DND-41 (cell line): Measurements from ENCODE around the gene SELL.

Experiments used
- ATAC-seq: fragments of 200-7000 bp; cut with Tn5 transposase; 3 replicates; pipeline ENCODE4 v1.9.1; 2021; ENCODE audit warnings: low read depth; ENCODE audit not compliant: insufficient read depth
- DNase-seq: peaks from one replicate; pipeline ENCODE4 v3.0.0-alpha.2; 2020
- H2AFZ ChIP-seq: 2 replicates; pipeline ENCODE4 v1.6.0; 2012; ENCODE audit warnings: low read depth, low read length
- H3K27ac ChIP-seq: 2 replicates; pipeline ENCODE4 v1.5.1; 2012; ENCODE audit warnings: low read length, inconsistent platforms
- H3K27me3 ChIP-seq: fragments of 200-600 bp; sonication (generic); 2 replicates; pipeline ENCODE4 v1.6.0; 2012; ENCODE audit warnings: low read length, mild to moderate bottlenecking, inconsistent platforms; ENCODE audit not compliant: insufficient read depth, poor library complexity
- H3K36me3 ChIP-seq: 2 replicates; pipeline ENCODE4 v1.5.1; 2012; ENCODE audit warnings: low read length, inconsistent platforms; ENCODE audit not compliant: insufficient read depth
- H3K4me1 ChIP-seq: 2 replicates; pipeline ENCODE4 v1.5.1; 2012; ENCODE audit warnings: mild to moderate bottlenecking, low read length; ENCODE audit not compliant: insufficient read depth
- H3K4me2 ChIP-seq: 2 replicates; pipeline ENCODE4 v1.6.0; 2012; ENCODE audit warnings: mild to moderate bottlenecking, moderate library complexity, low read length, inconsistent platforms; ENCODE audit not compliant: insufficient read depth
- H3K4me3 ChIP-seq, 2 experiments: fragments of 200-600 bp in 1 of 2; shearing (Covaris generic) in 1 of 2; 2 replicates each; pipeline ENCODE4 v1.5.1; 2012 to 2016; ENCODE audit warnings: inconsistent platforms in 2 of 2, low read length in 2 of 2, mild to moderate bottlenecking in 2 of 2, low read depth in 1 of 2, moderate library complexity in 1 of 2
- H3K79me2 ChIP-seq: 2 replicates; pipeline ENCODE4 v1.6.0; 2012; ENCODE audit warnings: low read length, inconsistent platforms; ENCODE audit not compliant: insufficient read depth
- H3K9ac ChIP-seq: 2 replicates; pipeline ENCODE4 v1.6.0; 2012; ENCODE audit warnings: low read depth, mild to moderate bottlenecking, inconsistent platforms, low read length, moderate library complexity
- H3K9me3 ChIP-seq: 2 replicates; pipeline ENCODE4 v1.5.1; 2012; ENCODE audit warnings: low read length, moderate library complexity, mild to moderate bottlenecking, inconsistent platforms; ENCODE audit not compliant: insufficient read depth, severe bottlenecking
- H4K20me1 ChIP-seq: 2 replicates; pipeline ENCODE4 v1.6.0; 2012; ENCODE audit warnings: low read length; ENCODE audit not compliant: insufficient read depth
- CTCF ChIP-seq: IDR thresholded peaks from 2 replicates; pipeline ENCODE4 v1.5.1; 2012; ENCODE audit warnings: borderline replicate concordance, low read length, moderate library complexity, mild to moderate bottlenecking; ENCODE audit not compliant: poor library complexity, severe bottlenecking; ENCODE audit errors: extremely low read depth
- EZH2 ChIP-seq: IDR thresholded peaks from 3 replicates; pipeline ENCODE4 v1.6.1; 2012; ENCODE audit warnings: borderline replicate concordance, low read depth, mild to moderate bottlenecking, moderate library complexity, low read length, inconsistent platforms; ENCODE audit not compliant: severe bottlenecking

SELL gene

GRCh38 chr1:169711469-169712308 is at the start of gene SELL:
Gene SELL, minus strand, starts transcription at chr1:169711620. Its CDS starts 122 bp downstream, at chr1:169711498.
- Histone ChIP-seq H4K20me1 (no peaks in the 10 kb centered on the region), H3K79me2 (peaks cover 48% of the 10 kb centered on the region), H3K4me2 (peak within 1 kb of the TSS; percentile 71), H3K9me3 (peaks cover 3% of the 10 kb centered on the region), H3K36me3 (peaks cover 30% of the 10 kb centered on the region), H2AFZ (peak within 1 kb of the TSS; percentile 74), H3K4me3 (peak within 1 kb of the TSS; percentile 27 to 61; a peak in 3 of 4 replicates), H3K9ac (peak within 1 kb of the TSS; percentile 59), H3K27me3 (no peaks in the 10 kb centered on the region), H3K4me1 (peaks cover 69% of the 10 kb centered on the region), H3K27ac (peak within 1 kb of the TSS; percentile 80)
- ATAC-seq: peak; percentile 88
- peak; percentile 91 for TF ChIP-seq CTCF
- TF ChIP-seq EZH2: no peak
- DNase-seq: peak; percentile 88

- Histone ChIP-seq H3K27me3 (no peaks in the 10 kb centered on the region), H3K27ac (no peak overlapping the region), H3K36me3 (no peaks in the 10 kb centered on the region), H3K4me2 (no peak overlapping the region), H2AFZ (no peak overlapping the region), H4K20me1 (no peaks in the 10 kb centered on the region), H3K4me3 (no peak overlapping the region; a peak in 1 of 4 replicates), H3K9me3 (peaks cover 7% of the 10 kb centered on the region), H3K4me1 (peaks cover 5% of the 10 kb centered on the region; the same call in 1 of the 2 replicates), H3K9ac (no peak overlapping the region), H3K79me2 (no peaks in the 10 kb centered on the region)
- TF ChIP-seq EZH2 (no peak), CTCF (no peak)
- DNase-seq (no peak), ATAC-seq (no peak)
Observed at GRCh38 chr1:169759038-169759437, 47.6 kb upstream of the SELL start.

GRCh38 chr1:169753549-169753948 is 42.1 kb upstream of the SELL start:
- no peak overlapping the region for H3K27ac ChIP-seq
- TF ChIP-seq CTCF (peak; percentile 43), EZH2 (no peak)
- ATAC-seq: peak; percentile 65; the same call in 1 of the 3 replicates
- peaks cover 5% of the 10 kb centered on the region; the same call in 1 of the 2 replicates for H3K4me1 ChIP-seq
- no peak for DNase-seq
- H3K9ac ChIP-seq: no peak overlapping the region
- no peaks in the 10 kb centered on the region for H4K20me1 ChIP-seq
- H3K79me2 ChIP-seq: no peaks in the 10 kb centered on the region
- H3K27me3 ChIP-seq: no peaks in the 10 kb centered on the region
- H3K36me3 ChIP-seq: no peaks in the 10 kb centered on the region
- H3K4me3 ChIP-seq: no peak overlapping the region
- H2AFZ ChIP-seq: no peak overlapping the region
- no peak overlapping the region for H3K4me2 ChIP-seq
- H3K9me3 ChIP-seq: peaks cover 1% of the 10 kb centered on the region
